Mesendoderm (in vitro differentiated cells): Measurements from ENCODE around the gene ABLIM1.

ENCODE experiments used
- DNase-seq: peaks from one replicate; pipeline ENCODE4 v3.0.0; 2013
- H2AK5ac ChIP-seq: 2 replicates; pipeline ENCODE4 v1.6.1; 2013; ENCODE audit warnings: low read length, inconsistent platforms
- H2BK120ac ChIP-seq: 2 replicates; pipeline ENCODE4 v1.6.1; 2013; ENCODE audit warnings: low read depth, mild to moderate bottlenecking, low read length, moderate library complexity, mixed read lengths
- H2BK15ac ChIP-seq: replicated peaks from 2 replicates; pipeline ENCODE4 v1.6.1; 2013; ENCODE audit warnings: low read depth, mild to moderate bottlenecking, moderate library complexity
- H2BK5ac ChIP-seq: 2 replicates; pipeline ENCODE4 v1.6.1; 2013; ENCODE audit warnings: low read length, inconsistent platforms
- H3K18ac ChIP-seq: 2 replicates; pipeline ENCODE4 v1.6.1; 2013; ENCODE audit warnings: mild to moderate bottlenecking, low read length, mixed read lengths
- H3K23ac ChIP-seq: one replicate; pipeline ENCODE4 v1.6.1; 2013; ENCODE audit warnings: low read length
- H3K27ac ChIP-seq: 2 replicates; pipeline ENCODE4 v1.5.1; 2013; ENCODE audit warnings: low read depth, mild to moderate bottlenecking, inconsistent platforms, low read length, moderate library complexity
- H3K27me3 ChIP-seq: 2 replicates; pipeline ENCODE4 v1.6.1; 2013; ENCODE audit warnings: low read length, control low read depth, mild to moderate bottlenecking, inconsistent platforms; ENCODE audit not compliant: insufficient read depth, poor library complexity
- H3K36me3 ChIP-seq: 2 replicates; pipeline ENCODE4 v1.6.1; 2013; ENCODE audit warnings: low read length, inconsistent platforms; ENCODE audit not compliant: control insufficient read depth, insufficient read depth
- H3K4ac ChIP-seq: one replicate; pipeline ENCODE4 v1.6.1; 2013; ENCODE audit warnings: low read depth, mild to moderate bottlenecking, low read length, moderate library complexity
- H3K4me1 ChIP-seq: 2 replicates; pipeline ENCODE4 v1.6.1; 2013; ENCODE audit warnings: low read depth, low read length, inconsistent platforms; ENCODE audit not compliant: control insufficient read depth
- H3K4me2 ChIP-seq: 2 replicates; pipeline ENCODE4 v1.6.1; 2013; ENCODE audit warnings: low read length
- H3K4me3 ChIP-seq: 2 replicates; pipeline ENCODE4 v1.5.1; 2013; ENCODE audit warnings: mild to moderate bottlenecking, low read length
- H3K56ac ChIP-seq: one replicate; pipeline ENCODE4 v1.6.1; 2013; ENCODE audit warnings: low read length
- H3K79me1 ChIP-seq: 2 replicates; pipeline ENCODE4 v1.6.1; 2013; ENCODE audit warnings: low read length, inconsistent platforms
- H3K79me2 ChIP-seq: 2 replicates; pipeline ENCODE4 v1.6.1; 2013; ENCODE audit warnings: mild to moderate bottlenecking, low read length; ENCODE audit not compliant: control insufficient read depth, insufficient read depth
- H3K9ac ChIP-seq: 2 replicates; pipeline ENCODE4 v1.6.1; 2013; ENCODE audit warnings: low read length, inconsistent platforms
- H4K5ac ChIP-seq: one replicate; pipeline ENCODE4 v1.6.1; 2013; ENCODE audit warnings: low read length
- H4K8ac ChIP-seq: one replicate; pipeline ENCODE4 v1.6.1; 2013; ENCODE audit warnings: low read depth, mild to moderate bottlenecking, control low read depth, low read length, moderate library complexity
- WGBS: extraction: QIAGEN DNeasy Blood & Tissue Kit; methylation state at CpG from one replicate; pipeline ENCODE4 v1.1.7; 2013; ENCODE audit warnings: low lambda C conversion rate, missing lambda C conversion rate; ENCODE audit not compliant: insufficient coverage; ENCODE audit errors: extremely low coverage; 5-methylcytosine and 5-hydroxymethylcytosine counted together

The ABLIM1 gene

GRCh38 chr10:114642729-114643128 lies 15.3 kb downstream of the ABLIM1 start:
- no peak overlapping the region for H3K4me3 ChIP-seq
- no peak overlapping the region for H4K5ac ChIP-seq
- H4K8ac ChIP-seq = no peak overlapping the region
- no peak overlapping the region for H3K23ac ChIP-seq
- H3K27ac ChIP-seq = no peak overlapping the region
- H3K36me3 ChIP-seq = no peaks in the 10 kb centered on the region
- H3K4me1 ChIP-seq = no peaks in the 10 kb centered on the region
- H3K79me2 ChIP-seq = no peaks in the 10 kb centered on the region
- no peaks in the 10 kb centered on the region for H3K27me3 ChIP-seq
- WGBS = no CpG with 5 or more reads among the region's 5 CpGs
- no peak overlapping the region for H3K4me2 ChIP-seq
- H3K56ac ChIP-seq = no peak overlapping the region
- H3K9ac ChIP-seq = no peak overlapping the region
- H3K18ac ChIP-seq = no peak overlapping the region
- no peak overlapping the region for H2AK5ac ChIP-seq
- no peak overlapping the region for H3K4ac ChIP-seq
- H2BK120ac ChIP-seq = no peak overlapping the region
- H2BK5ac ChIP-seq = no peak overlapping the region
- DNase-seq = no peak
- no peak overlapping the region for H2BK15ac ChIP-seq
- H3K79me1 ChIP-seq = no peaks in the 10 kb centered on the region

GRCh38 chr10:114638821-114639625 lies 19.1 kb downstream of the ABLIM1 start:
- Histone ChIP-seq H3K4me2 (no peak overlapping the region), H3K79me1 (no peaks in the 10 kb centered on the region), H2AK5ac (no peak overlapping the region), H3K4me1 (no peaks in the 10 kb centered on the region), H3K27ac (no peak overlapping the region), H3K27me3 (no peaks in the 10 kb centered on the region), H2BK5ac (no peak overlapping the region), H3K18ac (no peak overlapping the region), H3K4me3 (no peak overlapping the region), H3K56ac (no peak overlapping the region), H4K8ac (no peak overlapping the region), H3K36me3 (no peaks in the 10 kb centered on the region), H2BK120ac (no peak overlapping the region), H2BK15ac (no peak overlapping the region), H3K4ac (no peak overlapping the region), H3K23ac (no peak overlapping the region), H3K79me2 (no peaks in the 10 kb centered on the region), H4K5ac (no peak overlapping the region), H3K9ac (no peak overlapping the region)
- WGBS = no CpG with 5 or more reads among the region's 8 CpGs
- DNase-seq = no peak

DNA sequence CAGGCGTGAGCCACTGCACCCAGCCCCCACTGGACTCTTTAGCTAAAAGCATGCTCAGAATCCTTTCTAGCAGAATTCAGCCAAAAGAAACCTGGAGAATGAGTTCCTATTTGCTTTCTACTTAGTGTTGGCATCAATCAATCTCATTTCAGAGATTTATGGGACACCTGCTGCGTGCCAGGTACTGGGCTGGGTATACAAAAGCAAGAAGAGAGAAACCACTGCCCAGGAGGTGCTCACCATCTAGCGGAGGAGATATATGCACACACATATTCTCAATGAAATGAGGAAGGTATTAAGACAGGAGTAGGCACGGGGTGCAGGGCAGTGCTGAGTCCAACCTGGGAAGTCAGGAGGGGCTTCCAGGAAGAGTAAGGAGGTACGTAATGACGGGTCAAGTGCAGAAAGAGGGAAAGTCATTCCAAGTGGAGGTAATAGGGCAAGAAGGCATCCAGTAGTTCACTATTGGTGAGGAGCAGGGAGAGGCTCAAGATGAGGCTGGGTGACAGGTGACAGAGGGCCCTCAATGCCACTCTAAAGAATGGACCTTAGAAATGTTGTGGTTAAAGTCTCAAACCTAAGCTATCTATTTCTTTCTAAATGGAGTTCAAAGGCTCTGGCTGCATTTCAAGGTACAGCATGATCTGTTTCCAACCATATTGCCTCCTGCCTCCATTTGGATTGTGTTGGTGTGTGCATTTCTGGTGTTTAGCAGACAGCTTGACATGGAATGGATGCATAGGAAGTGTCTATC lies 22.1 kb downstream of the ABLIM1 start:
- Histone ChIP-seq H3K36me3 (no peaks in the 10 kb centered on the region), H2BK5ac (no peak overlapping the region), H3K4me3 (no peak overlapping the region), H3K18ac (no peak overlapping the region), H2AK5ac (no peak overlapping the region), H3K56ac (no peak overlapping the region), H3K79me1 (no peaks in the 10 kb centered on the region), H3K27ac (no peak overlapping the region), H3K79me2 (no peaks in the 10 kb centered on the region), H3K4me2 (no peak overlapping the region), H3K27me3 (no peaks in the 10 kb centered on the region), H3K23ac (no peak overlapping the region), H3K4ac (no peak overlapping the region), H2BK15ac (no peak overlapping the region), H2BK120ac (no peak overlapping the region), H4K5ac (no peak overlapping the region), H3K4me1 (no peaks in the 10 kb centered on the region), H4K8ac (no peak overlapping the region), H3K9ac (no peak overlapping the region)
- DNase-seq = no peak
- no CpG with 5 or more reads among the region's 6 CpGs for WGBS

GRCh38 chr10:114635101-114635500 lies 23.0 kb downstream of the ABLIM1 start:
- Histone ChIP-seq H3K4me3 (no peak overlapping the region), H2BK120ac (no peak overlapping the region), H4K8ac (no peak overlapping the region), H2BK5ac (no peak overlapping the region), H3K27ac (no peak overlapping the region), H3K23ac (no peak overlapping the region), H4K5ac (no peak overlapping the region), H2BK15ac (no peak overlapping the region), H3K36me3 (no peaks in the 10 kb centered on the region), H3K56ac (no peak overlapping the region), H3K4me2 (no peak overlapping the region), H3K4ac (no peak overlapping the region), H3K27me3 (no peaks in the 10 kb centered on the region), H3K79me2 (no peaks in the 10 kb centered on the region), H3K4me1 (no peaks in the 10 kb centered on the region), H3K18ac (no peak overlapping the region), H3K79me1 (no peaks in the 10 kb centered on the region), H3K9ac (no peak overlapping the region), H2AK5ac (no peak overlapping the region)
- DNase-seq = no peak
- WGBS = no CpG with 5 or more reads among the region's 7 CpGs

DNA sequence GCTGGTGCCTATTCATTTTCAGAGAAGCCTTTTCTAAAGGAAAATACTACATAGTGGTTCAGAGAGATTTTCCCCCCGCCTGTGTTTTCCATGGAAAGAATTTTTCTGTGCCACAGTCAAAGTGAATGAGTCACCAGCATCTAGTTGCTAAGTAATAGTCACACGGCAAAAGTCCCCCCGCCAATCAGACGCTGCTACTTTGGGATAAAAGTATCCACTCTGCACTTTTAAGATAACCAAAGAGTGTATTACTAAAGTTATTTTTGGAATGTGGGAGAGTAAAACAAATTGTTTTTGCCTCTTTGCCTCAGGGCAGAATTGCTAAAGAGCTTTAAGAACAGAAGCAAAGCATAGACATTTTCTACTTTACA lies 23.5 kb downstream of the ABLIM1 start:
- no peak overlapping the region for H3K4ac ChIP-seq
- H3K79me2 ChIP-seq = no peaks in the 10 kb centered on the region
- no peak overlapping the region for H3K18ac ChIP-seq
- H2BK5ac ChIP-seq = no peak overlapping the region
- no peak overlapping the region for H2BK15ac ChIP-seq
- no peaks in the 10 kb centered on the region for H3K4me1 ChIP-seq
- H3K23ac ChIP-seq = no peak overlapping the region
- H3K9ac ChIP-seq = no peak overlapping the region
- peak; percentile 81 for DNase-seq
- H2BK120ac ChIP-seq = no peak overlapping the region
- no peak overlapping the region for H4K5ac ChIP-seq
- no peak overlapping the region for H3K27ac ChIP-seq
- H3K36me3 ChIP-seq = no peaks in the 10 kb centered on the region
- WGBS = no CpG with 5 or more reads among the region's 4 CpGs
- H2AK5ac ChIP-seq = no peak overlapping the region
- H3K56ac ChIP-seq = no peak overlapping the region
- no peaks in the 10 kb centered on the region for H3K79me1 ChIP-seq
- H3K4me3 ChIP-seq = no peak overlapping the region
- no peaks in the 10 kb centered on the region for H3K27me3 ChIP-seq
- no peak overlapping the region for H4K8ac ChIP-seq
- H3K4me2 ChIP-seq = no peak overlapping the region
